Thyroid gland (tissue), 4 donors: ENCODE results near the gene CHORDC1. TPM values are rescaled to one million over a fixed set of nuclear protein-coding genes. Genes with fewer than 3 reads are reported as not detected.

Experiments used
- DNase-seq, 2 donors: peaks; one replicate each; pipeline ENCODE4 v3.0.0-alpha.2; 2019
- H3K27ac ChIP-seq, 3 donors: fragments of 200-600 bp; sonication (generic); 1 replicate in 2 of 3; 2 replicates in 1 of 3; pipeline ENCODE4 v1.5.1; 2016 to 2019; ENCODE audit warnings: mild to moderate bottlenecking in 1 of 3, moderate library complexity in 1 of 3
- H3K27me3 ChIP-seq: fragments of 200-600 bp; sonication (generic); one replicate; pipeline ENCODE4 v1.5.1; 2019
- H3K36me3 ChIP-seq, 2 donors: fragments of 200-600 bp; sonication (generic); one replicate each; pipeline ENCODE4 v1.5.1; 2016 to 2019
- H3K4me1 ChIP-seq, 2 donors: fragments of 200-600 bp; sonication (generic); one replicate each; pipeline ENCODE4 v1.5.1; 2017 to 2019
- H3K4me3 ChIP-seq, 3 donors: fragments of 200-600 bp; sonication (generic); replicated peaks in 1 of 3; 1 replicate in 2 of 3; 2 replicates in 1 of 3; pipeline ENCODE4 v1.5.1; 2016; ENCODE audit warnings: mild to moderate bottlenecking in 1 of 3
- H3K9me3 ChIP-seq: fragments of 200-600 bp; sonication (generic); one replicate; pipeline ENCODE4 v1.5.1; 2017
- POLR2A ChIP-seq, 2 donors: fragments of 450-650 bp; IDR thresholded peaks; one replicate each; pipeline ENCODE4 v1.6.1; 2017; ENCODE audit warnings: antibody characterized with exemption in 2 of 2, mild to moderate bottlenecking in 2 of 2, moderate library complexity in 1 of 2
- WGBS, 2 donors: methylation state at CpG; one replicate each; pipeline ENCODE4 v1.1.5; 2017; 5-methylcytosine and 5-hydroxymethylcytosine counted together
- intact Hi-C: fragments of 100-400 bp; cut with DNase I; formaldehyde crosslinking; loops from one replicate; pipeline ENCODE4 v1.15.1; 2023
- total RNA-seq, 4 donors: library from RNA; depleted of rRNA; stranded (reverse); fragments of >200 nt; gene quantifications; one replicate each; pipeline ENCODE4 v1.2.3, GENCODE V29; 2016
- TF ChIP-seq, protein P1 (sequence below), 6 experiments: fragments of 200-600 bp in 3 of 6; fragments of 450-650 bp in 3 of 6; sonication (generic) in 3 of 6; IDR thresholded peaks; one replicate each; pipeline ENCODE4 v1.5.1; 2016 to 2019; ENCODE audit warnings: antibody characterized with exemption in 6 of 6, mild to moderate bottlenecking in 2 of 6, inconsistent platforms in 1 of 6, moderate library complexity in 1 of 6

CHORDC1 gene
- total RNA-seq, 4 donors from 2014 or later: 48.9 to 102 (median 72.6) TPM

DNA sequence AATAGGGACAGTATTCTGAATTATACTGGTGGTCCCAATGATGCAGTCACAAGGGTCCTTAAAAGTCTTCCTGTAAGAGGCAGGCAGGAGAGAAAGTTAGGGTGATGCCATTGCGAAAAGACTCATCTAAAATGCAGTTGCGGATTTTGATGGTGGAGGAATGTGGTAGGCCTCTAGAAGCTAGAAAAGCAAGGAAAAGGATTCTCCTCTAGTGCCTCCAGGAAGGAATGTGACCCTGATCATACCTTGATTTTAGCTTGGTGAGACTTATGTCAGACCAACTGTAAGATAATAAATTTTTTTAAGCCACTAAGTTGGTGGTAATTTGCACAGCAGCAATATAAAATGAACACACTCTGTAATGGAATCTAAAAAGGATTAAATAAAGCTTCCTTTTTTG, 33.8 kb downstream of the CHORDC1 start:
- Histone ChIP-seq H3K27me3 (no peaks in the 10 kb centered on the region), H3K4me1 (no peaks in the 10 kb centered on the region), H3K36me3 (no peaks in the 10 kb centered on the region), H3K4me3 (no peak overlapping the region), H3K27ac (no peak overlapping the region), H3K9me3 (no peaks in the 10 kb centered on the region)
- TF ChIP-seq, protein P1, sequence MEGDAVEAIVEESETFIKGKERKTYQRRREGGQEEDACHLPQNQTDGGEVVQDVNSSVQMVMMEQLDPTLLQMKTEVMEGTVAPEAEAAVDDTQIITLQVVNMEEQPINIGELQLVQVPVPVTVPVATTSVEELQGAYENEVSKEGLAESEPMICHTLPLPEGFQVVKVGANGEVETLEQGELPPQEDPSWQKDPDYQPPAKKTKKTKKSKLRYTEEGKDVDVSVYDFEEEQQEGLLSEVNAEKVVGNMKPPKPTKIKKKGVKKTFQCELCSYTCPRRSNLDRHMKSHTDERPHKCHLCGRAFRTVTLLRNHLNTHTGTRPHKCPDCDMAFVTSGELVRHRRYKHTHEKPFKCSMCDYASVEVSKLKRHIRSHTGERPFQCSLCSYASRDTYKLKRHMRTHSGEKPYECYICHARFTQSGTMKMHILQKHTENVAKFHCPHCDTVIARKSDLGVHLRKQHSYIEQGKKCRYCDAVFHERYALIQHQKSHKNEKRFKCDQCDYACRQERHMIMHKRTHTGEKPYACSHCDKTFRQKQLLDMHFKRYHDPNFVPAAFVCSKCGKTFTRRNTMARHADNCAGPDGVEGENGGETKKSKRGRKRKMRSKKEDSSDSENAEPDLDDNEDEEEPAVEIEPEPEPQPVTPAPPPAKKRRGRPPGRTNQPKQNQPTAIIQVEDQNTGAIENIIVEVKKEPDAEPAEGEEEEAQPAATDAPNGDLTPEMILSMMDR (IDR thresholded peaks at IDR 0.05): no peak
- no peak for TF ChIP-seq POLR2A (IDR thresholded peaks at IDR 0.05)
- 95 to 98% methylated on average over 2 of the region's 2 CpGs for WGBS, 2 donors
- intact Hi-C loops: no loop called here
- no peak for DNase-seq

DNA sequence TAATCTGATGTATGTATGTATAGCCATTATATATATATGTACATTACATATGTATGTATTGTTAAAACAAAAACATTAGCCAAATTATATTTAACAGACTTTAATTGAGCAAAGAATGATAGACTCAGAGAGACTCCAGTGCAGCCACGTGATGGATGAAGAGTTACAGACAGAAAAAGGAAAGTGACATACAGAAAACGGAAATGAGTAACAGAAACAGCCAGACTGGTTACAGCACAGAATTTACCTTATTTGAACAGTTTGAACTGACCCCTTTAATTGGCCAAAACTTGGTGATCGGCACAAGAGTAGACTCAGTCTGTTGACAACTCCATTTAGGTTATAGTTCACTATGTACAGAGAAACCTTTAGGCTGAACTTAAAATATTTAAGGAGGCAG, 35.0 kb downstream of the CHORDC1 start:
- H3K36me3 ChIP-seq: no peaks in the 10 kb centered on the region
- H3K27me3 ChIP-seq: no peaks in the 10 kb centered on the region
- TF ChIP-seq POLR2A (IDR thresholded peaks at IDR 0.05): no peak
- TF ChIP-seq, protein P1 (IDR thresholded peaks at IDR 0.05): no peak
- H3K9me3 ChIP-seq: no peaks in the 10 kb centered on the region
- intact Hi-C loops: no loop called here
- WGBS, 2 donors: 91% methylated on average over 3 of the region's 3 CpGs
- no peak overlapping the region for H3K4me3 ChIP-seq
- no peak for DNase-seq
- H3K4me1 ChIP-seq: no peaks in the 10 kb centered on the region
- no peak overlapping the region for H3K27ac ChIP-seq

DNA sequence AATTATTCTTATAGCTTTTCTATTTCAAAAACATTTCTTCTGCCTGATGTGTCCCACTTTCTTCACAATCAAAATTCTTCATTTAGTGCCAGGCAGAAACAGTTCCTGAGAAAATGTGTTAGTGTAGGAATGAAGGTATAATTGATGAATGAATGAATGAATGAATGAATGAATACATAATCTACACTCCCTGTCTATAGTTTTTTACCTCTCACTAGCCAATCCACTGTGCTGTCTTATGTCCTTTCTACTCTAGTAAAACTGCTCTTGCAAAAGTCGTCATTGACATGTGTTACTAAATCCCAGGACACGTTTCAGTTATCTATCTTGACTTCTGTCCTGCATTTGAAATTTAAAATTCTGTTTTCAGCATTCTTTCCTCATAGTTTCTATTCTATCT, 42.9 kb downstream of the CHORDC1 start:
- Histone ChIP-seq H3K36me3 (no peaks in the 10 kb centered on the region), H3K4me1 (no peaks in the 10 kb centered on the region), H3K27ac (no peak overlapping the region), H3K4me3 (no peak overlapping the region), H3K9me3 (no peaks in the 10 kb centered on the region), H3K27me3 (no peaks in the 10 kb centered on the region)
- TF ChIP-seq, protein P1 (IDR thresholded peaks at IDR 0.05): no peak
- no peak for TF ChIP-seq POLR2A (IDR thresholded peaks at IDR 0.05)
- no peak for DNase-seq
- 90 to 95% methylated on average over 2 of the region's 2 CpGs for WGBS, 2 donors
- intact Hi-C loops: no loop called here

DNA sequence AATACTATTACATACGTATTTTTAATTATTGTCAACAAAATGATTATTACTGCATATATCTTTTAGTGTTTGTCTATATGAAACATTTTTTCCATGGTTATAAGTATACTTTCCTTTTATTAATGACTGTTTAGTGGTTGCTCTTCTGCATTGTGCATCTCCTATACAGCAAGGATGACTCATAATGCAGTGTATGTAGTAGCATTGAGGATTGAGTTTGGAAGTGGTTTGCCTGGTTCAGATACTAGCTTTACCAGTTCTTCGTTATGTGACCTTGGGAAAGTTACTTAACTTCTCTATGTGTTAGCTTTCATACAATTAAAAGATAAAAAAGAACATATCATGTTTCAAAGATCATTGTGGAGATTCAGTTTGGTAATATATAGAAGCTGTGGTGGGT, 44.1 kb downstream of the CHORDC1 start:
- 93 to 97% methylated on average over 2 of the region's 2 CpGs for WGBS, 2 donors
- Histone ChIP-seq H3K36me3 (no peaks in the 10 kb centered on the region), H3K9me3 (no peaks in the 10 kb centered on the region), H3K4me1 (no peaks in the 10 kb centered on the region), H3K27ac (no peak overlapping the region), H3K4me3 (no peak overlapping the region), H3K27me3 (no peaks in the 10 kb centered on the region)
- TF ChIP-seq POLR2A (IDR thresholded peaks at IDR 0.05): no peak
- TF ChIP-seq, protein P1 (IDR thresholded peaks at IDR 0.05): no peak
- intact Hi-C loops: no loop called here
- DNase-seq: no peak

DNA sequence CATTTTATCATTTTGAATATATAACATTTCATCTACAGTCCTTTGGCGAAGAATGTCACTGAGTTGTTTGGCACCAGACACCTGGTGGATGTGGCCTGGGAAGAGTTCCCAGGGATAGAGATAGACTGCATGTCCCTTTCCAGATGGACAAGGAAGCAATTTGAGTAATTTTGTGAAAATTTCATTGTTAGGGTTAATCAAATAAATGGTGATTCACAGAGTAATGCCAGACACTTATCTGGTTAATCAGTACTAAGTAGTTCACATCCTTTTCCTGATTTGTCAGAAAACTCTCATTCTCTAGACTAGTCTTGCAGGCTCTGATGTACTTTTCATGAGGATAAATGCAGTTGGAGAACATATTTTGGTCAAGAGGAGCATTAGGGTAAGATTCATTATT, 46.8 kb downstream of the CHORDC1 start:
- H3K4me1 ChIP-seq: no peaks in the 10 kb centered on the region
- intact Hi-C loops: no loop called here
- TF ChIP-seq, protein P1 (IDR thresholded peaks at IDR 0.05): no peak
- TF ChIP-seq POLR2A (IDR thresholded peaks at IDR 0.05): no peak
- H3K36me3 ChIP-seq: no peaks in the 10 kb centered on the region
- H3K9me3 ChIP-seq: no peaks in the 10 kb centered on the region
- H3K27ac ChIP-seq: no peak overlapping the region
- DNase-seq: no peak
- H3K27me3 ChIP-seq: no peaks in the 10 kb centered on the region
- WGBS, 2 donors: 100% methylated on average over 1 of the region's 1 CpG
- H3K4me3 ChIP-seq: no peak overlapping the region
